Caco-2 (cell line): ENCODE results near the gene HDAC9. TPM values are rescaled to one million over a fixed set of nuclear protein-coding genes. Genes with fewer than 3 reads are reported as not detected.

Source experiments
- BruUV-seq: library from RNA; stranded (reverse); fragments of 400-500 nt; replicated peaks from 2 replicates; lab custom pipeline; 2021; lab: Mats Ljungman, UMichigan
- CTCF ChIA-PET: fragments of 300-600 bp; sonication (Branson Sonifier 250); formaldehyde crosslinking; loops from one replicate; lab custom pipeline; 2022; ENCODE audit warnings: antibody characterized with exemption; lab: Charles Lee
- POLR2A ChIA-PET: fragments of 300-600 bp; sonication (Branson Sonifier 250); formaldehyde crosslinking; loops from one replicate; lab custom pipeline; 2022; ENCODE audit warnings: antibody characterized with exemption; lab: Charles Lee
- DNase-seq, 2 experiments: peaks; one replicate each; pipeline versions ENCODE4 v3.0.0 to v3.0.0-alpha.2; 2020 to 2022
- H3K27me3 ChIP-seq: replicated peaks from 2 replicates; pipeline ENCODE4 v1.6.0; 2011; ENCODE audit warnings: low read length; ENCODE audit not compliant: control insufficient read depth, insufficient read depth
- H3K36me3 ChIP-seq: 2 replicates; pipeline ENCODE4 v1.5.1; 2011; ENCODE audit warnings: low read length; ENCODE audit not compliant: control insufficient read depth, insufficient read depth
- H3K4me1 ChIP-seq: fragments of 250-450 bp; sonication (Bioruptor Pico); 2 replicates; pipeline ENCODE4 v1.5.1; 2020; ENCODE audit warnings: mild to moderate bottlenecking
- H3K4me3 ChIP-seq: 2 replicates; pipeline ENCODE4 v1.5.1; 2011; ENCODE audit warnings: low read depth, mild to moderate bottlenecking, control low read depth, low read length
- H3K9me3 ChIP-seq: fragments of 250-450 bp; sonication (Bioruptor Pico); 2 replicates; pipeline ENCODE4 v1.5.1; 2020; ENCODE audit warnings: mild to moderate bottlenecking, moderate library complexity
- H3K27ac Mint-ChIP-seq: one replicate; pipeline ENCODE4 v1.8.0; 2022; ENCODE audit warnings: mixed read lengths; ENCODE audit not compliant: unreplicated experiment
- H3K27me3 Mint-ChIP-seq: one replicate; pipeline ENCODE4 v1.8.0; 2022; ENCODE audit warnings: mixed read lengths; ENCODE audit not compliant: insufficient read depth, unreplicated experiment
- H3K36me3 Mint-ChIP-seq: one replicate; pipeline ENCODE4 v1.8.0; 2022; ENCODE audit warnings: mild to moderate bottlenecking, mixed read lengths; ENCODE audit not compliant: insufficient read depth, unreplicated experiment
- H3K4me1 Mint-ChIP-seq: one replicate; pipeline ENCODE4 v1.8.0; 2022; ENCODE audit warnings: low read depth, mixed read lengths; ENCODE audit not compliant: unreplicated experiment
- H3K4me3 Mint-ChIP-seq: one replicate; pipeline ENCODE4 v1.8.0; 2022; ENCODE audit warnings: mild to moderate bottlenecking, moderate library complexity, mixed read lengths; ENCODE audit not compliant: unreplicated experiment
- H3K9me3 Mint-ChIP-seq: one replicate; pipeline ENCODE4 v1.8.0; 2022; ENCODE audit warnings: mixed read lengths; ENCODE audit not compliant: unreplicated experiment
- intact Hi-C: fragments of 100-400 bp; cut with micrococcal nuclease; formaldehyde crosslinking; loops from one replicate; pipeline ENCODE4 v1.10.0; 2022; ENCODE audit not compliant: unreplicated experiment
- total RNA-seq: library from RNA; stranded (reverse); gene quantifications from 2 replicates; pipeline ENCODE4 v1.2.3, GENCODE V29; 2022
- TF ChIP-seq, protein P1 (sequence below), 2 experiments: fragments of 200-600 bp in 1 of 2; IDR thresholded peaks; 1 replicate in 1 of 2; 2 replicates in 1 of 2; pipeline versions ENCODE4 v1.5.1 to v1.8.0; 2011 to 2022; ENCODE audit warnings: antibody characterized with exemption in 1 of 2, control low read depth in 1 of 2, inconsistent platforms in 1 of 2, low read depth in 1 of 2, low read length in 1 of 2, mild to moderate bottlenecking in 1 of 2, moderate library complexity in 1 of 2; ENCODE audit not compliant: insufficient read depth in 1 of 2, severe bottlenecking in 1 of 2, unreplicated experiment in 1 of 2

The HDAC9 gene
- total RNA-seq, 1 experiment from 2014 or later: 0.27 TPM

DNA sequence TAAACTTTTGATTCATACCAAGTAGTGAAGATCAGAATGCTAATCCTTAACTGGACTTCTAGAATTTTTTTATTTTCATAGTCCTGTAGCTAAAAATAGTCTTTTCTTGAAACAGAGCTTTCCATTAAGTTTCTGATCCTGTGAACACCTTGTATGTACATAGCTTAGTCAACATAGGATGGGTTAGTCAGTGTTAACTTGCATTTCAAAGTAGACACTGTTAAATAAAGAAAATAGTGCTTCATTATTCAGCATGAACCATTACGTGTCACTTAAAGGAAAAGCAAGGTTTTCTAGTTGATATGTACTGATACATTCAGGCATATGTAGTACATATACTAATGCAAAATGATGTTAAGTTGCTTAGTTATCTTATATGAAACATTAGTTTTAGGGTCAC, 7.5 kb upstream of the HDAC9 start:
- Mint-ChIP-seq H3K36me3 (no peaks in the 10 kb centered on the region), H3K27me3 (peaks cover 4% of the 10 kb centered on the region), H3K4me1 (no peaks in the 10 kb centered on the region), H3K27ac (no peak overlapping the region), H3K9me3 (no peaks in the 10 kb centered on the region), H3K4me3 (no peak overlapping the region)
- ChIA-PET POLR2A (no interaction called here), CTCF (no interaction called here)
- Histone ChIP-seq H3K4me3 (no peak overlapping the region), H3K9me3 (no peaks in the 10 kb centered on the region), H3K27me3 (no peaks in the 10 kb centered on the region), H3K36me3 (no peaks in the 10 kb centered on the region), H3K4me1 (no peaks in the 10 kb centered on the region)
- intact Hi-C loops: no loop called here
- no peak for DNase-seq
- TF ChIP-seq, protein P1, sequence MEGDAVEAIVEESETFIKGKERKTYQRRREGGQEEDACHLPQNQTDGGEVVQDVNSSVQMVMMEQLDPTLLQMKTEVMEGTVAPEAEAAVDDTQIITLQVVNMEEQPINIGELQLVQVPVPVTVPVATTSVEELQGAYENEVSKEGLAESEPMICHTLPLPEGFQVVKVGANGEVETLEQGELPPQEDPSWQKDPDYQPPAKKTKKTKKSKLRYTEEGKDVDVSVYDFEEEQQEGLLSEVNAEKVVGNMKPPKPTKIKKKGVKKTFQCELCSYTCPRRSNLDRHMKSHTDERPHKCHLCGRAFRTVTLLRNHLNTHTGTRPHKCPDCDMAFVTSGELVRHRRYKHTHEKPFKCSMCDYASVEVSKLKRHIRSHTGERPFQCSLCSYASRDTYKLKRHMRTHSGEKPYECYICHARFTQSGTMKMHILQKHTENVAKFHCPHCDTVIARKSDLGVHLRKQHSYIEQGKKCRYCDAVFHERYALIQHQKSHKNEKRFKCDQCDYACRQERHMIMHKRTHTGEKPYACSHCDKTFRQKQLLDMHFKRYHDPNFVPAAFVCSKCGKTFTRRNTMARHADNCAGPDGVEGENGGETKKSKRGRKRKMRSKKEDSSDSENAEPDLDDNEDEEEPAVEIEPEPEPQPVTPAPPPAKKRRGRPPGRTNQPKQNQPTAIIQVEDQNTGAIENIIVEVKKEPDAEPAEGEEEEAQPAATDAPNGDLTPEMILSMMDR (IDR thresholded peaks at IDR 0.05; ENCODE audit: insufficient read depth in 1 of 2, low read depth in 1 of 2, low read length in 1 of 2, severe bottlenecking in 1 of 2, unreplicated experiment in 1 of 2): no peak
- BruUV-seq: no TSS peak

DNA sequence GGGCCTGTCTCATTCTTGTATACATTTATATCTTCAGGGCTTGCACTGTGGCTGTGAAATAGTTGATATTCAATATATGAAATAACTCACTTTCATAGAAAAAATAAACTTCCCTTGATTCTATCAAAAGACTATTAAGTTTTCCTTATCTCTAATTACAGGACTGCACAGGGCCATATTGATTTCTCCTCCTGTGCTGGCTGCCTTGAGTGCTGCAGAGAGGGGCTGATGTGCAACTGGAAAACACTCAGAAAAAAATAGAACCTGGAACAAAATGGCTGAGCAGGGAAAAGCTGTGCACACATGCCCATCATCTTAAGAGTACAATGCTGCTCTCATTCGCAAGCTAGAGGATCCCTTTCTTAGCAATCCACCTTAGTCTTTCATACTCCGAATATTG, 5.9 kb upstream of the HDAC9 start:
- intact Hi-C loops: no loop called here
- no peak overlapping the region for H3K4me3 Mint-ChIP-seq
- CTCF ChIA-PET: no interaction called here

DNA sequence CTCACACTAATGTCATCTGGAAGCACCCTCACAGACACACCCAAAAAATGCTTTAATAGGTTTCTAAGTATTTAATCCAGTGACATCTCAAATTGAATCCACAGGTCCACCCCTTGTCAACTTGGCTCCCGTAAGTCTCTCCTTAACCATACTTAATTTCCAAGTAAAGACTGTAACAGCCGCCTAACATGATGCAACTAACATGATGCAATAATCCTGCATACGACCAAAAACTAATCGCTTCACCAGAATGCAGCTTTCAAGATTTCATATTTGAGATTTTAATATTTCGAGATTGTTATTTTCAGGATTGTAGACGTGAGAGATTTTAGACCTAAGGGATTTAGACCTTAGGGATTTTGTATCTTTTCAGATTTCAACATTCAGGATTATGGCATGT, 3.7 kb upstream of the HDAC9 start:
- no TSS peak for BruUV-seq

More for the DNA sequence above, 5.9 kb upstream of the HDAC9 start:
- TF ChIP-seq, protein P1 (IDR thresholded peaks at IDR 0.05; ENCODE audit: insufficient read depth in 1 of 2, low read depth in 1 of 2, low read length in 1 of 2, severe bottlenecking in 1 of 2, unreplicated experiment in 1 of 2): no peak
- Mint-ChIP-seq H3K4me1 (no peaks in the 10 kb centered on the region), H3K27me3 (peaks cover 7% of the 10 kb centered on the region), H3K9me3 (no peaks in the 10 kb centered on the region), H3K36me3 (no peaks in the 10 kb centered on the region), H3K27ac (no peak overlapping the region)
- BruUV-seq: no TSS peak
- no peaks in the 10 kb centered on the region for H3K36me3 ChIP-seq
- no peaks in the 10 kb centered on the region for H3K27me3 ChIP-seq
- no peaks in the 10 kb centered on the region for H3K4me1 ChIP-seq
- POLR2A ChIA-PET: no interaction called here
- DNase-seq: no peak
- H3K9me3 ChIP-seq: no peaks in the 10 kb centered on the region
- no peak overlapping the region for H3K4me3 ChIP-seq

More for the DNA sequence above, 3.7 kb upstream of the HDAC9 start:
- no peaks in the 10 kb centered on the region for H3K36me3 ChIP-seq
- Mint-ChIP-seq H3K9me3 (no peaks in the 10 kb centered on the region), H3K27me3 (peaks cover 7% of the 10 kb centered on the region), H3K4me1 (no peaks in the 10 kb centered on the region), H3K27ac (no peak overlapping the region), H3K4me3 (no peak overlapping the region), H3K36me3 (no peaks in the 10 kb centered on the region)
- TF ChIP-seq, protein P1 (IDR thresholded peaks at IDR 0.05; ENCODE audit: insufficient read depth in 1 of 2, low read depth in 1 of 2, low read length in 1 of 2, severe bottlenecking in 1 of 2, unreplicated experiment in 1 of 2): no peak
- POLR2A ChIA-PET: no interaction called here
- CTCF ChIA-PET: no interaction called here
- no peak overlapping the region for H3K4me3 ChIP-seq
- no peaks in the 10 kb centered on the region for H3K4me1 ChIP-seq
- no peaks in the 10 kb centered on the region for H3K9me3 ChIP-seq
- intact Hi-C loops: no loop called here
- H3K27me3 ChIP-seq: no peaks in the 10 kb centered on the region
- DNase-seq: no peak
